Transverse colon (tissue), 4 donors: Measurements from ENCODE around the gene OVAAL. TPM values are rescaled to one million over a fixed set of nuclear protein-coding genes. Genes with fewer than 3 reads are reported as not detected.

Experiments used
- DNase-seq: peaks from one replicate; pipeline ENCODE4 v3.0.0-alpha.2; 2019
- H3K27ac ChIP-seq, 4 donors: fragments of 200-600 bp; sonication (generic); 2 replicates each; pipeline ENCODE4 v1.5.1; 2016 to 2018; ENCODE audit warnings: inconsistent platforms in 4 of 4
- H3K27me3 ChIP-seq: fragments of 200-600 bp; sonication (generic); 2 replicates; pipeline ENCODE4 v1.5.1; 2017; ENCODE audit warnings: inconsistent platforms
- H3K36me3 ChIP-seq, 4 donors: fragments of 200-600 bp; sonication (generic); 2 replicates each; pipeline ENCODE4 v1.5.1; 2017 to 2019; ENCODE audit warnings: inconsistent platforms in 4 of 4
- H3K4me1 ChIP-seq, 4 donors: fragments of 200-600 bp; sonication (generic); 2 replicates each; pipeline ENCODE4 v1.5.1; 2017 to 2020; ENCODE audit warnings: inconsistent platforms in 4 of 4
- H3K4me3 ChIP-seq, 4 donors: fragments of 200-600 bp; sonication (generic); 1 replicate in 1 of 4; 2 replicates in 3 of 4; pipeline versions ENCODE4 v1.5.1 to v1.6.1; 2017 to 2019; ENCODE audit warnings: inconsistent platforms in 4 of 4
- H3K9me3 ChIP-seq, 2 donors: fragments of 200-600 bp; sonication (generic); 2 replicates each; pipeline ENCODE4 v1.5.1; 2017 to 2019; ENCODE audit warnings: inconsistent platforms in 2 of 2
- EP300 ChIP-seq: sonication (generic); formaldehyde crosslinking; IDR thresholded peaks from one replicate; pipeline ENCODE4 v1.6.1; 2017; ENCODE audit warnings: antibody characterized with exemption, low read depth
- POLR2A ChIP-seq: fragments of 450-650 bp; IDR thresholded peaks from one replicate; pipeline ENCODE4 v1.6.1; 2016; ENCODE audit warnings: antibody characterized with exemption, mild to moderate bottlenecking, moderate library complexity
- POLR2AphosphoS5 ChIP-seq, 3 donors: sonication (generic); formaldehyde crosslinking; IDR thresholded peaks; one replicate each; pipeline ENCODE4 v1.6.1; 2016; ENCODE audit warnings: antibody characterized with exemption in 3 of 3
- WGBS, 2 donors: methylation state at CpG; one replicate each; pipeline ENCODE4 v1.1.5; 2018; ENCODE audit warnings: low coverage in 1 of 2; 5-methylcytosine and 5-hydroxymethylcytosine counted together
- in situ Hi-C, 4 donors: fragments of 200-750 bp; cut with MboI; loops; one replicate each; pipeline versions ENCODE4 v1.15.0 to v1.15.1; 2017; ENCODE audit warnings: low sequenced_read_pairs in 3 of 4, low pct_ligation_motif_present in 1 of 4, low pct_unique_long_range_greater_than_20kb in 1 of 4
- intact Hi-C: fragments of 100-400 bp; cut with DNase I; formaldehyde crosslinking; loops from one replicate; pipeline ENCODE4 v1.15.1; 2023; ENCODE audit warnings: low total_unique reads
- total RNA-seq, 4 donors: library from RNA; depleted of rRNA; stranded (reverse); fragments of >200 nt; gene quantifications; one replicate each; pipeline ENCODE4 v1.1.0, GENCODE V29; 2016
- TF ChIP-seq, protein P1 (sequence below), 5 experiments: fragments of 200-600 bp in 3 of 5; fragments of 450-650 bp in 2 of 5; sonication (generic) in 3 of 5; IDR thresholded peaks; 1 replicate in 2 of 5; 2 replicates in 3 of 5; pipeline ENCODE4 v1.5.1; 2016 to 2017; ENCODE audit warnings: antibody characterized with exemption in 5 of 5, inconsistent platforms in 3 of 5, mild to moderate bottlenecking in 2 of 5, moderate library complexity in 1 of 5

Gene OVAAL
- total RNA-seq, 4 donors from 2014 or later = 0.41 TPM; not detected in 3

DNA sequence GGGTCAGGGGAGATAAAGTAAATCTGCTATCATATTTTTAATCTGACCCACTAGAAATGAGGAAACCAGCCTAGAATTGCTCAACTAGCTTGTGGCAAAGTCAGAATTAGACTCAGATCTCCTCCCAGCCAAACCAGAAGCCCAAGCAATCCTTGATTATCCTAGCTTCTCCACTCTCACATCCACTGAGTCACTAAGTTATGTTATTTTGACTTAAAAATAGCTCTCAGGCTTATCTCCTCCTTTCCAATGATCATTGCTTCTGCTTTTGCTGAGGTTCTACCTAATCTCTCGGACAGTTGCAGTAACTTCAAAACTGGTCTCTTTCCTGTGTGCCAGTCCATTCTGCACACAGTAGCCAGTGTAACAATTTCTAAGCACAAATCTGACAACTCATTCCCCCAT is 22.9 kb downstream of the OVAAL start:
- 91 to 100% methylated on average over 1 of the region's 1 CpG for WGBS, 2 donors
- no peak for DNase-seq
- in situ Hi-C loops = no loop called here
- no peak for TF ChIP-seq POLR2A
- no peak for TF ChIP-seq POLR2AphosphoS5 (IDR thresholded peaks at IDR 0.05)
- TF ChIP-seq, protein P1, sequence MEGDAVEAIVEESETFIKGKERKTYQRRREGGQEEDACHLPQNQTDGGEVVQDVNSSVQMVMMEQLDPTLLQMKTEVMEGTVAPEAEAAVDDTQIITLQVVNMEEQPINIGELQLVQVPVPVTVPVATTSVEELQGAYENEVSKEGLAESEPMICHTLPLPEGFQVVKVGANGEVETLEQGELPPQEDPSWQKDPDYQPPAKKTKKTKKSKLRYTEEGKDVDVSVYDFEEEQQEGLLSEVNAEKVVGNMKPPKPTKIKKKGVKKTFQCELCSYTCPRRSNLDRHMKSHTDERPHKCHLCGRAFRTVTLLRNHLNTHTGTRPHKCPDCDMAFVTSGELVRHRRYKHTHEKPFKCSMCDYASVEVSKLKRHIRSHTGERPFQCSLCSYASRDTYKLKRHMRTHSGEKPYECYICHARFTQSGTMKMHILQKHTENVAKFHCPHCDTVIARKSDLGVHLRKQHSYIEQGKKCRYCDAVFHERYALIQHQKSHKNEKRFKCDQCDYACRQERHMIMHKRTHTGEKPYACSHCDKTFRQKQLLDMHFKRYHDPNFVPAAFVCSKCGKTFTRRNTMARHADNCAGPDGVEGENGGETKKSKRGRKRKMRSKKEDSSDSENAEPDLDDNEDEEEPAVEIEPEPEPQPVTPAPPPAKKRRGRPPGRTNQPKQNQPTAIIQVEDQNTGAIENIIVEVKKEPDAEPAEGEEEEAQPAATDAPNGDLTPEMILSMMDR (IDR thresholded peaks at IDR 0.05) = no peak
- TF ChIP-seq EP300 = no peak
- Histone ChIP-seq H3K4me3 (no peak overlapping the region), H3K36me3 (no peaks in the 10 kb centered on the region), H3K27me3 (no peaks in the 10 kb centered on the region), H3K9me3 (no peaks in the 10 kb centered on the region), H3K27ac (no peak overlapping the region), H3K4me1 (no peaks in the 10 kb centered on the region)
- intact Hi-C loops = no loop called here

DNA sequence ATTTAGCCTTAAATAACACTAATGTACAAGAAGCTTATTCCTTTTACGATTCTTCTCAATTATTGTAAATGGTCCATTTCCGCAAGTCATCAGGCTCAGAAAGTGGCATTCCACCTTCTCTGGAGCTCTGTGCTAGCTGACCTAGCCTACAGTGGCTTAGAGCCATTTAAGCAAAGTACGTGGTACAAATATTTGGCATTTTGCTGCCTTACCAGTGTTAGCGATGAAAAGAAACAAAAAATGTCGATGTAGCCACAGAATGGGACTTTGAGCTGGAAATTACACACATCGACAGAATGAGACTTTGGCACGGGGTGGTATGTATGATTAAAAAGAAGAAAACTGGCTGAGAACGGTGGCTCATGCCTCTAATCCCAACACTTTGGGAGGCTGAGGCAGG is 26.1 kb downstream of the OVAAL start:
- in situ Hi-C loops = no loop called here
- TF ChIP-seq POLR2A (no peak), EP300 (no peak), POLR2AphosphoS5 (IDR thresholded peaks at IDR 0.05) (no peak)
- TF ChIP-seq, protein P1 (IDR thresholded peaks at IDR 0.05) = no peak
- WGBS, 2 donors = 91 to 94% methylated on average over 7 to 8 of the region's 8 CpGs
- H3K4me3 ChIP-seq = no peak overlapping the region
- intact Hi-C loops = no loop called here
- H3K9me3 ChIP-seq = no peaks in the 10 kb centered on the region
- no peak overlapping the region for H3K27ac ChIP-seq
- no peak for DNase-seq
- no peaks in the 10 kb centered on the region for H3K36me3 ChIP-seq
- H3K4me1 ChIP-seq = no peaks in the 10 kb centered on the region
- H3K27me3 ChIP-seq = no peaks in the 10 kb centered on the region

DNA sequence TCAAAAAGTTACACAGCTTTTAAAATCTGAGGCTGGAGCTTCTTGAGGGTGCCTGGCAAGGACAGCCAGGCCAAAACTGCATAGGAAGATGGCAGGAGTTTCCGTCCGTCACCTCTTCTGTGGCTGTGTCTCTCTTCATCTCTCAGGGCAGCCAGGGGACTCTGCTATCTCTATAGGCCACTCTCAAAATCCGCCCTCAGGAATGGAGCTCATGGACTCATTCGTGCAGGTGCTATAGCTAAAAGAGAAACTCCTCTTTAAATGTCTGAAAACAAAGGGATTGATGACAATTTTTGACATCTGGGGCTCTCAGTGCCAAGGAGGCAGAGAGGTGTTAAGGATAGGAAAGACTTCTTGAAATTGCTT is 27.2 kb downstream of the OVAAL start:
- Histone ChIP-seq H3K9me3 (no peaks in the 10 kb centered on the region), H3K4me1 (no peaks in the 10 kb centered on the region), H3K36me3 (no peaks in the 10 kb centered on the region), H3K27me3 (no peaks in the 10 kb centered on the region), H3K27ac (no peak overlapping the region), H3K4me3 (no peak overlapping the region)
- WGBS, 2 donors = 90% methylated on average over 4 of the region's 4 CpGs; no CpG with 5 or more reads in 1 of the 2 donors
- in situ Hi-C loops (no loop called here), intact Hi-C loops (no loop called here)
- no peak for DNase-seq
- TF ChIP-seq POLR2A (no peak), EP300 (no peak), POLR2AphosphoS5 (IDR thresholded peaks at IDR 0.05) (no peak)
- TF ChIP-seq, protein P1 (IDR thresholded peaks at IDR 0.05) = no peak

DNA sequence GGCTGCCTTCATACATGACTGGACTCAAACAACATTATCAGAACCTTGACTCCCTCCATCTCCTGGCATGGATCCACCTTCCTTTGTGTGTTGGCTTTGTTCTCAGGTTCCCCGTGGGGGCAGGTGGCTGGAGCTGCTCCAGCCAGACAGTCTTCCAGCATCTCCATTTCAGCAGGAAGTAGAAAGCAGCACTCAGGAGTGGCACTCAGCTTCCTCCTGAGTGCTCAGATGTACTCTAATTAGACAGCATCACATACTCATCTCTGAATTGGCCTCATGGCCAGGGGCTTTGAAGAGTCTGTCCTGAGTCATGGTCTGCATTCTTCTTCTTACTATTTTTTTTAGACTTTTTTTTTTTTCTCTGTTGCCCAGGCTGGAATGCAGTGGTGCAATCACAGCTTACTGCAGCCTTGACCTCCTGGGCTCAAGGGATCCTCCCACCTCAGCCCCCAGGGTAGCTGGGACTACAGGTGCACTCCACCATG is 27.9 kb downstream of the OVAAL start:
- Histone ChIP-seq H3K9me3 (no peaks in the 10 kb centered on the region), H3K4me1 (no peaks in the 10 kb centered on the region), H3K4me3 (no peak overlapping the region), H3K27me3 (no peaks in the 10 kb centered on the region), H3K27ac (no peak overlapping the region), H3K36me3 (no peaks in the 10 kb centered on the region)
- TF ChIP-seq POLR2A = no peak
- no peak for TF ChIP-seq EP300
- TF ChIP-seq, protein P1 (IDR thresholded peaks at IDR 0.05) = no peak
- no peak for TF ChIP-seq POLR2AphosphoS5 (IDR thresholded peaks at IDR 0.05)
- intact Hi-C loops = no loop called here
- in situ Hi-C loops = no loop called here
- DNase-seq = no peak
- WGBS, 2 donors = 14 to 33% methylated on average over 1 of the region's 1 CpG
